ENCODE data around the gene ACSS1. TPM values are rescaled to one million over a fixed set of nuclear protein-coding genes. Genes with fewer than 3 reads are reported as not detected.

ACSS1 gene
- total and polyA plus RNA-seq, 2 experiments from 2014 or later = not detected

- H3K27me3 ChIP-seq = no peaks in the 10 kb centered on the region
- no peak overlapping the region for H3K27ac ChIP-seq
- no peak overlapping the region for H3K4me3 ChIP-seq
- no peak for TF ChIP-seq CTCF (IDR thresholded peaks at IDR 0.05; ENCODE audit: low read depth, low read length)
- DNase-seq (ENCODE audit: low read depth in 1 of 2, low spot score in 1 of 2) = no peak
- no peaks in the 10 kb centered on the region for H3K36me3 ChIP-seq
- no peaks in the 10 kb centered on the region for H3K4me1 ChIP-seq (ENCODE audit: low read depth)
- H3K9me3 ChIP-seq (ENCODE audit: low read depth) = no peaks in the 10 kb centered on the region
Measured at GRCh38 chr20:25008388-25009217, 49.3 kb downstream of the ACSS1 start.

GRCh38 chr20:25007491-25008305 is 50.2 kb downstream of the ACSS1 start:
- no peaks in the 10 kb centered on the region for H3K27me3 ChIP-seq
- no peak overlapping the region for H3K27ac ChIP-seq
- no peaks in the 10 kb centered on the region for H3K9me3 ChIP-seq (ENCODE audit: low read depth)
- no peak for DNase-seq (ENCODE audit: low read depth in 1 of 2, low spot score in 1 of 2)
- no peaks in the 10 kb centered on the region for H3K36me3 ChIP-seq
- no peak overlapping the region for H3K4me3 ChIP-seq
- H3K4me1 ChIP-seq (ENCODE audit: low read depth) = no peaks in the 10 kb centered on the region
- TF ChIP-seq CTCF (IDR thresholded peaks at IDR 0.05; ENCODE audit: low read depth, low read length) = no peak

- Histone ChIP-seq H3K4me1 (ENCODE audit: low read depth) (no peaks in the 10 kb centered on the region), H3K27me3 (no peaks in the 10 kb centered on the region), H3K27ac (no peak overlapping the region), H3K36me3 (no peaks in the 10 kb centered on the region), H3K4me3 (no peak overlapping the region), H3K9me3 (ENCODE audit: low read depth) (no peaks in the 10 kb centered on the region)
- DNase-seq (ENCODE audit: low read depth in 1 of 2, low spot score in 1 of 2) = no peak
- no peak for TF ChIP-seq CTCF (IDR thresholded peaks at IDR 0.05; ENCODE audit: low read depth, low read length)
Measured at GRCh38 chr20:25006431-25007167, 51.3 kb downstream of the ACSS1 start.

GRCh38 chr20:25005661-25006060 is 52.3 kb downstream of the ACSS1 start:
- Histone ChIP-seq H3K9me3 (ENCODE audit: low read depth) (no peaks in the 10 kb centered on the region), H3K27me3 (peaks cover under 1% of the 10 kb centered on the region), H3K27ac (no peak overlapping the region), H3K36me3 (no peaks in the 10 kb centered on the region), H3K4me1 (ENCODE audit: low read depth) (no peaks in the 10 kb centered on the region), H3K4me3 (no peak overlapping the region)
- TF ChIP-seq CTCF (IDR thresholded peaks at IDR 0.05; ENCODE audit: low read depth, low read length) = no peak
- DNase-seq (ENCODE audit: low read depth in 1 of 2, low spot score in 1 of 2) = no peak

- no peak overlapping the region for H3K27ac ChIP-seq
- no peak for TF ChIP-seq CTCF (IDR thresholded peaks at IDR 0.05; ENCODE audit: low read depth, low read length)
- H3K27me3 ChIP-seq = peaks cover 5% of the 10 kb centered on the region
- no peaks in the 10 kb centered on the region for H3K4me1 ChIP-seq (ENCODE audit: low read depth)
- no peaks in the 10 kb centered on the region for H3K36me3 ChIP-seq
- peak in 1 of 2 donors; percentile 28 for DNase-seq (ENCODE audit: low read depth in 1 of 2, low spot score in 1 of 2)
- no peaks in the 10 kb centered on the region for H3K9me3 ChIP-seq (ENCODE audit: low read depth)
- H3K4me3 ChIP-seq = no peak overlapping the region
Measured at GRCh38 chr20:25005220-25005619, 52.7 kb downstream of the ACSS1 start.

All from cardiac muscle cell (in vitro differentiated cells and primary cell).